ENCODE measurements around the gene CDH1.

Gene CDH1

GRCh38 chr16:68859828-68860227 is 122.7 kb downstream of the CDH1 start:
- no peak for DNase-seq

GRCh38 chr16:68860978-68861892 is 124.1 kb downstream of the CDH1 start:
- no peak for DNase-seq

GRCh38 chr16:68866933-68867332 is 129.8 kb downstream of the CDH1 start:
- no peak for DNase-seq

DNA sequence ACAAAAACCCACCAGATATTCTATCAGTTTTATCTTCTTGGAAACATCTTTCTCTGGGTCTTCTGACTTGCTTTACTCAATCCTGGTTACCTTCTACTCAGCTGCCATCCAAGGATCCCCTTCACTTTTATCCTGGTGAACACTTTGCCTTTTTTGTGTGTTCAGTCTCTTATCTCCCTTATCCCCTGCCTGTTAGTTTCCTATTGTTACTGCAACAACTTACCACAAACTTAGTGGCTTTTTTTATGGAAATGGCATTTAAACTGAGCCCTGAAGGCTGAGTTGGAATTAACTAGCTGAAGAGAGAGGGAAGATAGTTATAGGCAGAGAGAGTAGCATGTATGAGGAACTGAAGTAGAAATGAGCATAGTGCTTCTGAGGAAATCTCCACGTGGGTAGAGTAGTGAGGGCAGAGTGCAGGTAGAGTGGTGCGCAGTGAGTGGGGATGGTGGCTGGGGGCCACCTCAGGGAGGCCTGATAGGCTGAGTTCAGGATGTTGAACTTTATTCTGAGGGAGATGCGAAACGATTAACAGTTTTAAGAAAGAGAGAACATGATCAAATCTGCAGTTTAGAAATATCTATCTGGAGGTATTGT is 132.5 kb downstream of the CDH1 start:
- DNase-seq: no peak

DNA sequence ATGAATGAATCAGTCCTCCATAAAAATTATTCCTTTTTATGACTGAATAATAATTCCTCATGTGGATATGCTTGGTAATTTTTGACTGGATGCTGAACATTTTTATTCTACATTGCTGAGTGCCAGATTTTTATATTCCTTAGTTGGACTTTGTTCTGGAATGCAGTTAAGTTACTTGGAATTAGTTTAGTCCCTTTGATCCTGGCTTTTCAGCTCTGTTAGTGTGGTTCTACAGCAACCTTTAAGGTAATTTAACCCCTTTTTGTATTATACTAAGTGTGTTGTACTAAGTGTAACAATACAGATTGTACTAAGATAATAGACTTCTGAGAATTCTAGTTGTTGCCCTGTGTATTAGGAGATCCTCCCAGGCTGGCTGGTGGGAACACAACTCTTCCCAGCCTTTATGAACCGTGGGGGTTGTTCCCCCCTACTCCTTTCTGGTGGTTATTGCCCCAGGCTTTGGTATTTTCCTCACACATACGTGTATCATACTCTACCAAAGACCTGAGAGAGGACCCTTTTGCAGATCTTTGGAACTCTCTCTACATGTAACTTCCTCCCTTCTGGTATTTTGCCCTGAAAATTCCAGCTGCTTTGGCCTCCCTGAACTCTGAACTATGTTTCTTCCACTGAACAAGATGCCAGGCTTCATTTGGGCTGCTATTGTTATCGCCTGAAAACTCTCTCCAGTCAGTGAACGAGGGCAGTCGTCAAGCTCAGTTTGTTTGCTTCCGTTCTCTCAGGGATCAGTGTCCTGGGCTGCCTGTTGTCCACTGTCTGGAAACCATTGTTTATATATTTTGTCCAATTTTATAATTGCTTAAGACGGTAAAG is 136.8 kb downstream of the CDH1 start:
- DNase-seq: no peak

- DNase-seq: no peak
Measured at GRCh38 chr16:68875871-68876270, 138.8 kb downstream of the CDH1 start.

GRCh38 chr16:68883685-68884084 is 146.6 kb downstream of the CDH1 start:
- no peak for DNase-seq

- DNase-seq: no peak
Measured at GRCh38 chr16:68884401-68884800, 147.3 kb downstream of the CDH1 start.
